H1 (cell line): ENCODE measurements around the gene PTPN1. TPM values are rescaled to one million over a fixed set of nuclear protein-coding genes. Genes with fewer than 3 reads are reported as not detected.

Source experiments
- CHD7 ChIP-seq: fragments of 300-600 bp; sonication (generic); IDR thresholded peaks from 2 replicates; pipeline ENCODE4 v1.7.1; 2012; ENCODE audit warnings: low read length, moderate library complexity, mild to moderate bottlenecking, inconsistent platforms; ENCODE audit not compliant: insufficient replicate concordance
- CTBP2 ChIP-seq: IDR thresholded peaks from 2 replicates; pipeline ENCODE4 v1.7.0; 2011; ENCODE audit warnings: borderline replicate concordance, mild to moderate bottlenecking, moderate library complexity, mixed read lengths, low read length; ENCODE audit not compliant: insufficient read depth, insufficient read length
- FOSL1 ChIP-seq: IDR thresholded peaks from 2 replicates; pipeline ENCODE4 v1.6.1; 2011; ENCODE audit warnings: mild to moderate bottlenecking, low read depth, low read length, moderate library complexity; ENCODE audit not compliant: insufficient read depth
- HDAC2 ChIP-seq, 2 experiments: fragments of 300-600 bp in 1 of 2; sonication (generic) in 1 of 2; IDR thresholded peaks; 2 replicates each; pipeline ENCODE4 v1.6.1; 2011 to 2012; ENCODE audit warnings: low read depth in 2 of 2, low read length in 2 of 2, mild to moderate bottlenecking in 2 of 2, moderate library complexity in 2 of 2, borderline replicate concordance in 1 of 2, inconsistent platforms in 1 of 2
- KDM4A ChIP-seq: IDR thresholded peaks from one replicate; pipeline ENCODE4 v1.7.1; 2012; ENCODE audit warnings: low read depth, mild to moderate bottlenecking, moderate library complexity, low read length, inconsistent platforms; ENCODE audit not compliant: severe bottlenecking
- NANOG ChIP-seq: IDR thresholded peaks from 2 replicates; pipeline ENCODE4 v1.6.1; 2011; ENCODE audit warnings: low read length, low read depth, mild to moderate bottlenecking, inconsistent platforms; ENCODE audit not compliant: insufficient read depth, poor library complexity, severe bottlenecking
- RBBP5 ChIP-seq: IDR thresholded peaks from 2 replicates; pipeline ENCODE4 v1.7.1; 2012; ENCODE audit warnings: low read depth, mild to moderate bottlenecking, inconsistent platforms, low read length, moderate library complexity, borderline replicate concordance
- SIN3A ChIP-seq, 2 experiments: IDR thresholded peaks in 1 of 2; conservative IDR thresholded peaks in 1 of 2; 2 replicates each; pipeline ENCODE4 v1.6.1; 2011 to 2012; ENCODE audit warnings: low read length in 2 of 2, improper control_type of control experiment in 1 of 2, low read depth in 1 of 2, mild to moderate bottlenecking in 1 of 2
- SRF ChIP-seq: IDR thresholded peaks from 2 replicates; pipeline ENCODE4 v1.6.1; 2011; ENCODE audit warnings: mild to moderate bottlenecking, low read depth, low read length, moderate library complexity
- polyA plus RNA-seq, 7 experiments: library from polyadenylated mRNA; depleted of rRNA in 3 of 7; stranded (reverse) in 5 of 7; unstranded in 2 of 7; fragments of >200 nt in 5 of 7; fragments of 200-250 nt in 2 of 7; gene quantifications; 1 replicate in 5 of 7; 2 replicates in 1 of 7; 4 replicates in 1 of 7; pipeline versions ENCODE4 v1.2.1 to v1.2.3, GENCODE V29; 2011 to 2013; ENCODE audit warnings: missing spikeins in 2 of 7, mixed read lengths in 2 of 7
- total RNA-seq: library from RNA; stranded (reverse); fragmentation: NEBNext Ultra II Directional; extraction: Animal tissue kit (Norgen Biotek cat#: 25700); gene quantifications from 2 replicates; pipeline ENCODE4 v1.2.1, GENCODE V29; 2021

PTPN1 gene
- total and polyA plus RNA-seq, 2 of the 8 experiments (the other 6 are each of a cell fraction or from before 2014, with no cell fraction given): 18.6 to 32.1 TPM

- TF ChIP-seq CHD7: no peak
- no peak for TF ChIP-seq KDM4A
- TF ChIP-seq SRF: no peak
- no peak for TF ChIP-seq HDAC2 (IDR thresholded peaks at IDR 0.05; ENCODE audit: borderline replicate concordance in 1 of 2, low read depth in 2 of 2, low read length in 2 of 2)
- no peak for TF ChIP-seq SIN3A (conservative IDR thresholded peaks at IDR 0.05 in 1 of 2, IDR thresholded peaks at IDR 0.05 in 1 of 2; ENCODE audit: low read depth in 1 of 2, low read length in 2 of 2)
- no peak for TF ChIP-seq RBBP5
- TF ChIP-seq CTBP2: no peak
- no peak for TF ChIP-seq FOSL1
- TF ChIP-seq NANOG: no peak
Measured at GRCh38 chr20:50498071-50498776, 12.0 kb upstream of the PTPN1 start (continued).
